SH-SY5Y (cell line): ENCODE data around the gene ADAMTS14.

Experiments
- GATA2 ChIP-seq: IDR thresholded peaks from 2 replicates; pipeline ENCODE4 v1.6.1; 2011; ENCODE audit warnings: mild to moderate bottlenecking, low read depth, low read length
- GATA3 ChIP-seq: IDR thresholded peaks from 2 replicates; pipeline ENCODE4 v1.6.1; 2011; ENCODE audit warnings: low read depth, mild to moderate bottlenecking, low read length, moderate library complexity

GRCh38 chr10:70695241-70696030 lies 23.1 kb downstream of the ADAMTS14 start:
- TF ChIP-seq GATA2 (no peak), GATA3 (no peak)
